Trophoblast cell (in vitro differentiated cells and primary cell): ENCODE measurements around the gene GPATCH11.

Experiments
- DNase-seq, 2 donors: peaks; one replicate each; pipeline ENCODE4 v3.0.0-alpha.2; 2016
- H2AFZ ChIP-seq: 2 replicates; pipeline ENCODE4 v1.6.1; 2013; ENCODE audit warnings: low read length, moderate library complexity, mild to moderate bottlenecking; ENCODE audit not compliant: insufficient read depth, poor library complexity
- H2AK5ac ChIP-seq: 2 replicates; pipeline ENCODE4 v1.6.1; 2013; ENCODE audit warnings: mild to moderate bottlenecking, low read length
- H2BK120ac ChIP-seq: 2 replicates; pipeline ENCODE4 v1.6.1; 2013; ENCODE audit warnings: low read length, mild to moderate bottlenecking, moderate library complexity; ENCODE audit not compliant: insufficient read depth, poor library complexity
- H2BK12ac ChIP-seq: 2 replicates; pipeline ENCODE4 v1.6.1; 2013; ENCODE audit warnings: mild to moderate bottlenecking, low read length, moderate library complexity
- H2BK5ac ChIP-seq: 2 replicates; pipeline ENCODE4 v1.6.1; 2013; ENCODE audit warnings: low read length, low read depth, moderate library complexity, mild to moderate bottlenecking; ENCODE audit not compliant: poor library complexity
- H3K14ac ChIP-seq: 2 replicates; pipeline ENCODE4 v1.6.1; 2013; ENCODE audit warnings: mild to moderate bottlenecking, low read length
- H3K18ac ChIP-seq: 2 replicates; pipeline ENCODE4 v1.6.1; 2013; ENCODE audit warnings: mild to moderate bottlenecking, low read length
- H3K23ac ChIP-seq: 2 replicates; pipeline ENCODE4 v1.6.1; 2013; ENCODE audit warnings: low read length
- H3K27ac ChIP-seq: 2 replicates; pipeline ENCODE4 v1.5.1; 2013; ENCODE audit warnings: low read depth, mild to moderate bottlenecking, inconsistent platforms, low read length, moderate library complexity
- H3K27me3 ChIP-seq: 2 replicates; pipeline ENCODE4 v1.6.1; 2013; ENCODE audit warnings: inconsistent platforms, mild to moderate bottlenecking, low read length, moderate library complexity; ENCODE audit not compliant: insufficient read depth
- H3K36me3 ChIP-seq, 2 experiments: 1 replicate in 1 of 2; 2 replicates in 1 of 2; pipeline ENCODE4 v1.6.1; 2013; ENCODE audit warnings: low read length in 2 of 2, mild to moderate bottlenecking in 2 of 2, moderate library complexity in 1 of 2; ENCODE audit not compliant: insufficient read depth in 2 of 2, control insufficient read depth in 1 of 2
- H3K4ac ChIP-seq: 2 replicates; pipeline ENCODE4 v1.6.1; 2013; ENCODE audit warnings: low read depth, mild to moderate bottlenecking, low read length, moderate library complexity
- H3K4me1 ChIP-seq, 2 experiments: 1 replicate in 1 of 2; 2 replicates in 1 of 2; pipeline ENCODE4 v1.6.1; 2013; ENCODE audit warnings: low read length in 2 of 2, mild to moderate bottlenecking in 2 of 2, moderate library complexity in 1 of 2; ENCODE audit not compliant: insufficient read depth in 2 of 2, control insufficient read depth in 1 of 2
- H3K4me2 ChIP-seq: 2 replicates; pipeline ENCODE4 v1.6.1; 2013; ENCODE audit warnings: inconsistent platforms, mild to moderate bottlenecking, low read length, moderate library complexity
- H3K4me3 ChIP-seq: 2 replicates; pipeline ENCODE4 v1.5.1; 2013; ENCODE audit warnings: mild to moderate bottlenecking, low read depth, low read length, inconsistent platforms
- H3K79me1 ChIP-seq: one replicate; pipeline ENCODE4 v1.6.1; 2013; ENCODE audit warnings: low read length
- H3K79me2 ChIP-seq: 2 replicates; pipeline ENCODE4 v1.6.1; 2013; ENCODE audit warnings: low read length, mild to moderate bottlenecking; ENCODE audit not compliant: control insufficient read depth, insufficient read depth, poor library complexity
- H3K9ac ChIP-seq: 2 replicates; pipeline ENCODE4 v1.6.1; 2013; ENCODE audit warnings: mild to moderate bottlenecking, low read length
- H3K9me3 ChIP-seq: 2 replicates; pipeline ENCODE4 v1.6.1; 2013; ENCODE audit warnings: low read depth, mild to moderate bottlenecking, control low read depth, inconsistent platforms, low read length; ENCODE audit not compliant: insufficient read depth
- H4K12ac ChIP-seq: 2 replicates; pipeline ENCODE4 v1.6.1; 2013; ENCODE audit warnings: low read depth, mild to moderate bottlenecking, low read length, moderate library complexity
- H4K8ac ChIP-seq: 2 replicates; pipeline ENCODE4 v1.6.1; 2013; ENCODE audit warnings: low read depth, mild to moderate bottlenecking, low read length, moderate library complexity
- H4K91ac ChIP-seq: one replicate; pipeline ENCODE4 v1.6.1; 2013; ENCODE audit warnings: low read depth, mild to moderate bottlenecking, low read length, moderate library complexity
- WGBS: extraction: QIAGEN DNeasy Blood & Tissue Kit; methylation state at CpG from one replicate; pipeline ENCODE4 v1.1.7; 2013; ENCODE audit warnings: missing lambda C conversion rate; ENCODE audit not compliant: insufficient read length, insufficient coverage; ENCODE audit errors: extremely low coverage; 5-methylcytosine and 5-hydroxymethylcytosine counted together

The GPATCH11 gene

DNA sequence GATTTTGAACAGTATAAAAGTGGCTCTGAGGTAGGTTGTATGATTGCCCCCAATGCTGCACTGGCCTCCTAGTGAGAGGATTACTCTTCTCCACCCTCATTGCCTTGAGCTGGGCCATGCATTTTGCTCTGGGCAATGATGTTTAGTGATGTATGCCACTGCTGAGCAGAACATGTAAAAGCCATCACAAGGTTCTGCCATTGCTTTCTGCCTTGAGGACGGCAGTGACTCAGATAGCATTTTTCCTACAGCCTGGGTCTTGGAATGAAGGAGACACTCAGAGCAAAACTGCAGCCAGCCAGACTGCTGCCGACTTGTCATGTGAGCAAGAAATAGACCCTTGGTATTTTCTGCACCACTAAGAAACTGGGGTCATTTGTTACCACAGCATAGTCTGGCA lies 27.6 kb downstream of the GPATCH11 start:
- Histone ChIP-seq H2BK5ac (no peak overlapping the region), H3K4ac (no peak overlapping the region), H4K8ac (no peak overlapping the region), H3K27me3 (no peaks in the 10 kb centered on the region), H3K4me3 (no peak overlapping the region), H3K9ac (no peak overlapping the region), H4K91ac (no peak overlapping the region), H3K79me2 (no peaks in the 10 kb centered on the region), H3K23ac (no peak overlapping the region), H3K36me3 (peaks cover 0 to 9% of the 10 kb centered on the region in 2 experiments), H3K27ac (no peak overlapping the region), H3K9me3 (no peaks in the 10 kb centered on the region), H3K4me2 (no peak overlapping the region), H2AK5ac (no peak overlapping the region), H3K79me1 (no peaks in the 10 kb centered on the region), H4K12ac (no peak overlapping the region), H3K18ac (no peak overlapping the region), H2BK120ac (no peak overlapping the region), H3K14ac (no peak overlapping the region), H2BK12ac (no peak overlapping the region), H3K4me1 (no peaks in the 10 kb centered on the region), H2AFZ (no peak overlapping the region)
- DNase-seq: peak; percentile 70
- WGBS: no CpG with 5 or more reads among the region's 2 CpGs

DNA sequence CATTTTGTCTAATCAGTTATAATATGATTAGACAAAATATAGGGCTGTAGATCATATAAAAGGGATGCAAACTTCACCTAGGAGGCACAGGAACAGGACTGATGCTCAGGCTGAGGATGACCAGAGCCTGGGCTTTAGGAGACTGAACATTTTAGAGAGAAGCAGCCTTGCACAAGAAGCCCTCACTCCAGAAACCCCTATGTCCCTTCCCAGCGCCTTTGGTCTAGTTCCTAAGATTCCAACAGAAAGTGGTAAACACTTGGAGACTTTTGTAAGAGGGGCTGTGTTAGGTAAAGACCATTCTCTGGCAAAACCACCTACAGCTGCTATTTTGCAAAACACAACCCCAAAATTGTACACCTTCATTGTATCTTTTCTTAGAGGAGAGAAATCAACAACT lies 33.2 kb downstream of the GPATCH11 start:
- H3K79me1 ChIP-seq: no peaks in the 10 kb centered on the region
- H2BK5ac ChIP-seq: no peak overlapping the region
- H4K8ac ChIP-seq: no peak overlapping the region
- H3K4ac ChIP-seq: no peak overlapping the region
- H2BK120ac ChIP-seq: no peak overlapping the region
- H3K4me1 ChIP-seq: no peaks in the 10 kb centered on the region
- H3K9ac ChIP-seq: no peak overlapping the region
- peak; percentile 64 to 81 for DNase-seq
- H3K79me2 ChIP-seq: no peaks in the 10 kb centered on the region
- H3K23ac ChIP-seq: no peak overlapping the region
- WGBS: no CpG with 5 or more reads among the region's 1 CpG
- H3K27me3 ChIP-seq: no peaks in the 10 kb centered on the region
- no peak overlapping the region for H2BK12ac ChIP-seq
- no peak overlapping the region for H3K14ac ChIP-seq
- no peak overlapping the region for H4K12ac ChIP-seq
- H3K36me3 ChIP-seq: peaks cover 10% of the 10 kb centered on the region in 2 experiments
- H3K4me3 ChIP-seq: no peak overlapping the region
- H3K18ac ChIP-seq: no peak overlapping the region
- H3K27ac ChIP-seq: no peak overlapping the region
- no peak overlapping the region for H2AK5ac ChIP-seq
- no peak overlapping the region for H4K91ac ChIP-seq
- H2AFZ ChIP-seq: no peak overlapping the region
- no peaks in the 10 kb centered on the region for H3K9me3 ChIP-seq
- H3K4me2 ChIP-seq: no peak overlapping the region

DNA sequence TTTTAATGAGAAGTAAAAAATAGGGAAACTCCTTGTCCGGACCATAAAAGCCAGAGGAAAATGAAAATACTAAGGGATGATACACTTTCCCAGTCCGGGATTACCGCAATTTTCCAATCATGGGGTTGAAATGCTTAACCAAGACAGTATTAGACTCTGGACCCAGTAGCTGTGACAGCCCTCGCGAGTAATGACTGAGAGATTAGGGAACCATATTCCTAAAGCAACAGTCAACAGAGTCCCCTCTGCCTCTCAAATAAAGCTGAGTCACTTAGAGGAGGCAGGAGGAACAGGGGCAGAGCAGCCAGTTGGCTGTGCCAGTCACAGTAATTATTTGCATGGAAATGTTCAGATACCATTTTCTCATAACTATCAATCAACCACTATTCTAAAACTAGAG lies 34.8 kb downstream of the GPATCH11 start:
- DNase-seq: no peak
- no peak overlapping the region for H3K4me3 ChIP-seq
- no CpG with 5 or more reads among the region's 5 CpGs for WGBS

DNA sequence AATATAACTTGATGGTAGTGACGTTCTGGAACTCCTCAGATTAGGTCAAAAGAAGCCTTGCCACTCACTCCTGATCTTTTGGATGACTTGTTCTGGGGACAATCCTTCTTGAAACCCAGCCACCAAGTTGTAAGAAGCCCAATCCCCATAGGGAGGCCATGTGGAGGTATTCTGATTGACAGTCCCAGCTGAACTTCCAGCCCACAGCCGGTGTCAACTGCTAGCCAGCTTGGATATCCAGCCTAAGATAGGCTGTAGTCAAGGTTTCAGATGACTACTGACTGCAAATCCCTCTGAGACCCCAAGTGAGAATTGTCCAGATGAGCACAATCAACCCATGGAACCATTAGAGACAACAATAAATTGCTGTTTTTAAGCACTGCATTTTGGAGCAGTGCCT lies 41.1 kb downstream of the GPATCH11 start:
- Histone ChIP-seq H3K79me2 (no peaks in the 10 kb centered on the region), H3K27me3 (no peaks in the 10 kb centered on the region), H3K27ac (no peak overlapping the region), H3K23ac (no peak overlapping the region), H3K79me1 (no peaks in the 10 kb centered on the region), H2BK12ac (no peak overlapping the region), H3K4me1 (no peaks in the 10 kb centered on the region), H4K12ac (no peak overlapping the region), H2AFZ (no peak overlapping the region), H3K4me3 (no peak overlapping the region), H3K36me3 (peaks cover 10% of the 10 kb centered on the region in 2 experiments), H4K8ac (no peak overlapping the region), H3K9me3 (peaks cover 2% of the 10 kb centered on the region), H3K14ac (no peak overlapping the region), H2AK5ac (no peak overlapping the region), H3K4ac (no peak overlapping the region), H3K4me2 (no peak overlapping the region), H3K18ac (no peak overlapping the region), H4K91ac (no peak overlapping the region), H2BK5ac (no peak overlapping the region), H3K9ac (no peak overlapping the region), H2BK120ac (no peak overlapping the region)
- DNase-seq: no peak
- WGBS: no CpG with 5 or more reads among the region's 2 CpGs

More for the DNA sequence above, 34.8 kb downstream of the GPATCH11 start:
- Histone ChIP-seq H3K79me2 (no peaks in the 10 kb centered on the region), H3K79me1 (no peaks in the 10 kb centered on the region), H3K4me1 (no peaks in the 10 kb centered on the region), H4K8ac (no peak overlapping the region), H2AFZ (peak overlapping the region; percentile 63), H4K91ac (no peak overlapping the region), H3K27ac (no peak overlapping the region), H2BK5ac (no peak overlapping the region), H3K27me3 (no peaks in the 10 kb centered on the region), H3K36me3 (peaks cover 10% of the 10 kb centered on the region in 2 experiments), H2AK5ac (no peak overlapping the region), H3K18ac (no peak overlapping the region), H3K14ac (no peak overlapping the region), H3K4ac (no peak overlapping the region), H4K12ac (no peak overlapping the region), H2BK12ac (no peak overlapping the region), H3K9me3 (no peaks in the 10 kb centered on the region), H3K9ac (no peak overlapping the region), H3K4me2 (no peak overlapping the region), H3K23ac (no peak overlapping the region), H2BK120ac (no peak overlapping the region)
